OCI-LY3 (cell line): ENCODE results near the gene HEMK1.

Experiments used
- CTCF ChIP-seq: fragments of 200-600, 300-600 bp; sonication (generic); IDR thresholded peaks from 2 replicates; pipeline ENCODE4 v1.5.1; 2014; ENCODE audit warnings: antibody characterized with exemption, low read length, low read depth
- EZH2phosphoT487 ChIP-seq: fragments of 200-600 bp; shearing (Covaris generic); IDR thresholded peaks from 2 replicates; pipeline ENCODE4 v1.6.1; 2018; ENCODE audit warnings: antibody characterized with exemption, mixed run types, low read depth

GRCh38 chr3:50557915-50558314, 11.4 kb upstream of the HEMK1 start:
- TF ChIP-seq CTCF, result no peak
- no peak for TF ChIP-seq EZH2phosphoT487
